ENCODE results near the gene SLC5A5.

DNA sequence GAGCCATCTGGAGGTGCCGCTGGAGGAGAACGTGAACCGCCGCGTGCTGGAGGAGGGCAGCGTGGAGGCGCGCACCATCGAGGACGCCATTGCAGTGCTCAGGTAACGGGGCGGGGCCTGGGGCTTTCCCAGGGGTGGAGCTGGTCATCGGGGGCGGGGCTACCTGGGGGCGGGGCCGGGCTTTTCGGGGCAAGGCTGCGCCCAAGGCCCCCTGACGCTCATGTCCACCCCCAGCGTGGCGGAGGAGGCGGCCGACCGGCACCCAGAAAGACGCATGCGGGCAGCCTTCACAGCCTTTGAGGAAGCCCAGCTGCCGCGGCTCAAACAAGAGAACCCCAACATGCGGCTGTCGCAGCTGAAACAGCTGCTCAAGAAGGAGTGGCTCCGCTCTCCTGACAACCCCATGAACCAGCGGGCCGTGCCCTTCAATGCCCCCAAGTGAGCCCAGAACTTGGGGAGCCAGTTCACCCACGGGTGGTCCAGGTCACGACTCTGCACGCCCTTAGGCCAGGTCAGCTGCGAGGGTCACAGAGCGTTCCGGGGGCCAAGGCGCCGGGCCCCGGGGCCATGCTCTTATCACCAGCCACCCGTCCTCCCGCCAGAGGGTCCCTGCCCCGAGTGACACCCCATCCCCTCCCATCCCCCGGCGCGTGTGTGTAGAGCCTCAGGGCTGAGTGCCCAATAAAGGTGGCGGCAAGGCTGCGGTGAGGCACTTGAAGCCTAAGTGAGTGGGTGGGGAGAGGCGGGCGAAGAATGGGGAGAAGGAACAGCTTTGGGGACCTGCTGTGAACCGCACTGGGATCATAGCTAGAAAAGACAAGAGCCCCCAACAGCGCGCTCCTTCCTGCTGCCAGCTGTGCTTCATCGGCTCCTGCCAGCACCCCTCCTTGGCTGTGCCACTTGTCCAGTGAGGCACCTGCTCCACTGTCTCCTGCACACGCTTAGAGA, 71.8 kb downstream of the SLC5A5 start:
- TF ChIP-seq, protein P1, sequence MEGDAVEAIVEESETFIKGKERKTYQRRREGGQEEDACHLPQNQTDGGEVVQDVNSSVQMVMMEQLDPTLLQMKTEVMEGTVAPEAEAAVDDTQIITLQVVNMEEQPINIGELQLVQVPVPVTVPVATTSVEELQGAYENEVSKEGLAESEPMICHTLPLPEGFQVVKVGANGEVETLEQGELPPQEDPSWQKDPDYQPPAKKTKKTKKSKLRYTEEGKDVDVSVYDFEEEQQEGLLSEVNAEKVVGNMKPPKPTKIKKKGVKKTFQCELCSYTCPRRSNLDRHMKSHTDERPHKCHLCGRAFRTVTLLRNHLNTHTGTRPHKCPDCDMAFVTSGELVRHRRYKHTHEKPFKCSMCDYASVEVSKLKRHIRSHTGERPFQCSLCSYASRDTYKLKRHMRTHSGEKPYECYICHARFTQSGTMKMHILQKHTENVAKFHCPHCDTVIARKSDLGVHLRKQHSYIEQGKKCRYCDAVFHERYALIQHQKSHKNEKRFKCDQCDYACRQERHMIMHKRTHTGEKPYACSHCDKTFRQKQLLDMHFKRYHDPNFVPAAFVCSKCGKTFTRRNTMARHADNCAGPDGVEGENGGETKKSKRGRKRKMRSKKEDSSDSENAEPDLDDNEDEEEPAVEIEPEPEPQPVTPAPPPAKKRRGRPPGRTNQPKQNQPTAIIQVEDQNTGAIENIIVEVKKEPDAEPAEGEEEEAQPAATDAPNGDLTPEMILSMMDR (IDR thresholded peaks at IDR 0.05) = no peak
- TF ChIP-seq POLR2A (IDR thresholded peaks at IDR 0.05) = no peak
